Measurements from ENCODE around the gene LONP1. TPM values are rescaled to one million over a fixed set of nuclear protein-coding genes. Genes with fewer than 3 reads are reported as not detected.

Gene LONP1
- total and polyA plus RNA-seq, 2 experiments from 2014 or later = 77.5 to 119 TPM

DNA sequence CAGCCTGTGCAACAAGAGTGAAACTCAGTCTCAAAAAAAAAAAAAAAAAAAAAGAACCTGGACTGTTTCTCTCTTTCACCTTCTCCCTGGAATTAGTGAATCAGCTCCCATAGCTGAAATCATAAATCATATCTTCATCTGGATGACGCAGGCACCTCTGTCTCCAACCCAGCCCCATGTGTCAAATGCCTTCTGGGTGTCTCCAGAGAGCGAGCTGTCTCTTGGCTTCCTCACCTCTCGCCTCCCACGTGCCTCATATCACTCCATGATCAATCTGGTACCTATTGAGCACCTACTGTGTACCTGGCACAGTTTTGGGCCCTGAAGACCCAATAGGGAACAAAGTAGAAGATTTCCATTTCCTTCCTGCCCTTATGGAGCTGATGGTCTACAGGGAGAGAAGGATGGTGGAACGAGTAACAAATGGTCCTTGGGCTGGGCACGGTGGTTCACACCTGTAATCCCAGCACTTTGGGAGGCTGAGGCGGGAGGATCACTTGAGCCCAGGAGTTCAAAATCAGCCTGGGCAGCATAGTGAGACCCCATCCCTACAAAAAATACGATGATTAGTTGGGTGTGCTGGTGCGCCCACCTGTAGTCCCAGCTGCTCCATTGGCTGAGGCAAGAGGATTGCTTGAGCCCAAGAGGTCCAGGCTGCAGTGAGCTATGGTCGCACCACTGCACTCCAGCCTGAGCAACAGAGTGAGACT is 36.6 kb downstream of the LONP1 start:
- peaks cover 15% of the 10 kb centered on the region for H3K79me2 ChIP-seq (ENCODE audit: insufficient read depth)

DNA sequence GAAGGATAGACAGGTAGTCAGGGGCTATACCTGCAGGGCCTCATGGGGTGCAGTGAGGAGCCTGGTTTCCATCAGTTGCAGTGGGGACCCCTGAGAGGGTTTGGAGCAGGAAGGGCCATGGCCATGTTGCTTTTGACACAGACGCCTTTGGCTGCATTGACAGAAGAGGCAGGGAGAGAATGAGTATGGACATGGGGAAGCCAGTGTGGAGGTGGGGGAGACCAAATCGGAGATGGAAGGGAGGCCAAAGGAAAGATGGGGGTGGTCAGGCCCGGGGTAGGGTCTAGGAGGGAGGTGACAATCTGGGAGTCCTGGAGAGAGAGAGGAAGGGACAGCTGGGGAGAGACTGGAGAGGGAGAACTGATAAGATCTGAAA is 37.9 kb downstream of the LONP1 start:
- Histone ChIP-seq H3K4me1 (ENCODE audit: insufficient read depth) (no peaks in the 10 kb centered on the region), H3K27ac (no peak overlapping the region), H3K27me3 (replicated peaks; ENCODE audit: insufficient read depth) (no peaks in the 10 kb centered on the region), H3K9me3 (ENCODE audit: low read depth) (no peaks in the 10 kb centered on the region), H3K9me2 (ENCODE audit: insufficient read depth) (no peaks in the 10 kb centered on the region), H4K20me1 (ENCODE audit: insufficient read depth) (no peaks in the 10 kb centered on the region), H3K36me3 (ENCODE audit: low read depth) (no peaks in the 10 kb centered on the region), H3K9ac (no peak overlapping the region), H2AFZ (no peak overlapping the region), H3K79me2 (ENCODE audit: insufficient read depth) (peaks cover 15% of the 10 kb centered on the region), H3K4me3 (no peak overlapping the region), H3K4me2 (ENCODE audit: unreplicated experiment) (no peak overlapping the region), H3F3A (ENCODE audit: insufficient read depth) (no peaks in the 10 kb centered on the region)
- DNase-seq = no peak
- in situ Hi-C loops (cut with MboI) = no loop called here
- WGBS, 2 experiments (ENCODE audit: low coverage in 1 of 2, low lambda C conversion rate in 2 of 2, missing lambda C conversion rate in 2 of 2) = 76 to 78% methylated on average over 3 of the region's 3 CpGs
- TF ChIP-seq EZH2 (IDR thresholded peaks at IDR 0.05; ENCODE audit: insufficient read depth, poor library complexity, severe bottlenecking) (no peak), EZH2phosphoT487 (IDR thresholded peaks at IDR 0.05; ENCODE audit: insufficient read depth, low read depth) (no peak)

More for the DNA sequence above, 36.6 kb downstream of the LONP1 start:
- Histone ChIP-seq H3F3A (ENCODE audit: insufficient read depth) (no peaks in the 10 kb centered on the region), H3K27me3 (replicated peaks; ENCODE audit: insufficient read depth) (no peaks in the 10 kb centered on the region), H3K9me2 (ENCODE audit: insufficient read depth) (no peaks in the 10 kb centered on the region), H3K4me3 (no peak overlapping the region), H3K9ac (no peak overlapping the region), H3K36me3 (ENCODE audit: low read depth) (no peaks in the 10 kb centered on the region), H4K20me1 (ENCODE audit: insufficient read depth) (no peaks in the 10 kb centered on the region), H3K27ac (no peak overlapping the region), H2AFZ (no peak overlapping the region), H3K4me1 (ENCODE audit: insufficient read depth) (no peaks in the 10 kb centered on the region), H3K4me2 (ENCODE audit: unreplicated experiment) (no peak overlapping the region), H3K9me3 (ENCODE audit: low read depth) (no peaks in the 10 kb centered on the region)
- no peak for DNase-seq
- TF ChIP-seq EZH2phosphoT487 (IDR thresholded peaks at IDR 0.05; ENCODE audit: insufficient read depth, low read depth) (no peak), EZH2 (IDR thresholded peaks at IDR 0.05; ENCODE audit: insufficient read depth, poor library complexity, severe bottlenecking) (no peak)
- in situ Hi-C loops (cut with MboI) = no loop called here
- WGBS, 2 experiments (ENCODE audit: low coverage in 1 of 2, low lambda C conversion rate in 2 of 2, missing lambda C conversion rate in 2 of 2) = 81 to 83% methylated on average over 10 of the region's 10 CpGs

DNA sequence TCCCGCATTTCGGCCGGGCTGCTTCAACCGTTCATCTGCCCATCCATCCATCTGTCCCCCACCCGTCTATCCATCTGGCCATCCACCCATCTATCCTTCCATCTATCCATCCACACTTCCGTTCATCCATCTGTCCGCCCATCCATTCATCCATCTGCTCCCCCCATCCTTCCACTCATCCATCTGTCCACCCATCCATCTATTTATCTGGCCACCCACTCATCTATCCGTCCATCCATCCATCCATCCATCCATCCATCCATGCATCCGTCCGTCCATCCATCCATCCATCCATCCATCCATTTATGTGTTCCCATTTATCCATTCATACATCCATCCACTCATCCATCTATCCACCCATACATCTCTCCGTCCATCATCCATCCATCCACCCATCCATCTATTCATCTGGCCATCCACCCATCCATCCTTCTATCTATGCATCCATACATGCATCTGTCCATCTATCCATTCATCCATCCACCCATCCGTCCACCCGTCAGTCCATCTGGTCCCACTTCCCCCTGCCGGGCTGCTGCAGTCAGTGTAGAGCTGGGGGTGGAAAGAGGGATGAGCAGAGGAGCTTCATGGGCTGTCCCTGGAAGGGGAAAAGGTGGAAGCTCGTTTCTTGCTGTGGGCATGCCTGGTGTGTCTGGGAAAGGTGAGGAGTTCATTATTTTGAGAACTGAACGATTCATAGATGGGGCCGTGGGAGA is 38.4 kb downstream of the LONP1 start:
- peaks cover 15% of the 10 kb centered on the region for H3K79me2 ChIP-seq (ENCODE audit: insufficient read depth)
- H3K9me3 ChIP-seq (ENCODE audit: low read depth) = no peaks in the 10 kb centered on the region
- 59 to 62% methylated on average over 14 to 17 of the region's 17 CpGs for WGBS, 2 experiments (ENCODE audit: low coverage in 1 of 2, low lambda C conversion rate in 2 of 2, missing lambda C conversion rate in 2 of 2)
- H3K4me3 ChIP-seq = peak overlapping the region; percentile 92
- no peak overlapping the region for H3K27ac ChIP-seq
- no peaks in the 10 kb centered on the region for H4K20me1 ChIP-seq (ENCODE audit: insufficient read depth)
- no peaks in the 10 kb centered on the region for H3K36me3 ChIP-seq (ENCODE audit: low read depth)
- DNase-seq = no peak
- peak overlapping the region; percentile 73 for H3K4me2 ChIP-seq (ENCODE audit: unreplicated experiment)
- H3F3A ChIP-seq (ENCODE audit: insufficient read depth) = no peaks in the 10 kb centered on the region
- in situ Hi-C loops (cut with MboI) = no loop called here
- H3K9me2 ChIP-seq (ENCODE audit: insufficient read depth) = no peaks in the 10 kb centered on the region
- no peak for TF ChIP-seq EZH2 (IDR thresholded peaks at IDR 0.05; ENCODE audit: insufficient read depth, poor library complexity, severe bottlenecking)
- TF ChIP-seq EZH2phosphoT487 (IDR thresholded peaks at IDR 0.05; ENCODE audit: insufficient read depth, low read depth) = no peak
- H3K9ac ChIP-seq = peak overlapping the region; percentile 90
- no peaks in the 10 kb centered on the region for H3K27me3 ChIP-seq (replicated peaks; ENCODE audit: insufficient read depth)
- H3K4me1 ChIP-seq (ENCODE audit: insufficient read depth) = no peaks in the 10 kb centered on the region
- peak overlapping the region; percentile 71 for H2AFZ ChIP-seq

DNA sequence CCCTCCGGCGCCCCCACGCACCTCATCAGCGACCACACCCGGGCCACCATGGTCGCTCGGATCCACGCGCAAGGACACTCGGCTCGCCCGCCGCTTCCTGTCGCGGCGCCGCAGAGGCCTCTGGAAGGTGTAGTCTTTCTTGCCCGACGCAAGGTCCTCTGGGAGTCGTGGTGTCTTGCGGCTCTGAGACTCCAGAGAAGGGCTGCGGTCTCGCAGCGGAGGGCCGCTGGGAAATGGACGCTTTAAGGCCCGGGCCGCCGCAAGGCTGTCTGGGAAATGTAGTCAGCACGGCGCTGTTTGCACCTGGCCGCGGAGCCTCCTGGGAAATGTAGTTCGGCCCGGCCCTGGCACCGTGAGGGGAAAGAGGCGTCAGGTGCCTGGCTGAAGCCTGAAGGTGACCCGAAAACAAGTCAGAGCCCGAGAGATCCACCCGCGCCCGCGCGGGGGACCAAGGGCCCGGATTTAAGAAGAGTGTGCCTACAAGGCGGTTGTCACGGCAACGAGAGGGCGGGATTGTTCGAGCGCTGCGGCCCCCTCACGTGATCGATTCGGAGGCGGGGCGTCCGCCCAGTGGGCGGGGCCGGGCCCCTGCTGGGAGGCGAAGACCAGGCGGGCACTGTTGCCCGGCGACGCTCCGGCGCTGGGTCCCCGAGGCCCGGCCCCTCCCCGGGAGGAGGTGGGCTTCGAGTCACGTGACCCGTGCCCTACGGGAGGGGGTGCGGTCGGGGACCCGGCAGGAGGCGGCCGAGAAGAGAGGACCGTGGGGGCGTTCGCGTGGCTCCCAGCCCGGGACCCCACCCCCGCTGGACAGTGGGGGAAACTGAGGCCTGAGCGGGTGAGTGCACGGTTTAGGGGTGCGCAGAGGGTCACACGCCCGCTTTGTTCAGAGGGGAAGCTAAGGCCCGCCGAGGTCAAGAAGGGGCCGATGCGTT is 39.2 kb downstream of the LONP1 start, which contains the start of the genes HSD11B1L and MICOS13:
TSS of gene HSD11B1L (plus strand) at position 591 of the 932 bp plus-strand sequence. CDS start 3,806 bp downstream, outside the sequence.
TSS of gene MICOS13 (minus strand) at position 80 of the 932 bp plus-strand sequence. CDS start at position 50, 30 bp downstream.
- TF ChIP-seq EZH2phosphoT487 (IDR thresholded peaks at IDR 0.05; ENCODE audit: insufficient read depth, low read depth) = no peak
- TF ChIP-seq EZH2 (IDR thresholded peaks at IDR 0.05; ENCODE audit: insufficient read depth, poor library complexity, severe bottlenecking) = no peak
- Histone ChIP-seq H3K9me2 (ENCODE audit: insufficient read depth) (no peaks in the 10 kb centered on the region), H3K27ac (peak within 1 kb of the TSS; percentile 53), H3F3A (ENCODE audit: insufficient read depth) (no peaks in the 10 kb centered on the region), H3K4me3 (peak within 1 kb of the TSS; percentile 92), H3K4me2 (ENCODE audit: unreplicated experiment) (peak within 1 kb of the TSS; percentile 85), H3K36me3 (ENCODE audit: low read depth) (no peaks in the 10 kb centered on the region), H3K4me1 (ENCODE audit: insufficient read depth) (no peaks in the 10 kb centered on the region), H2AFZ (peak within 1 kb of the TSS; percentile 78), H3K9ac (peak within 1 kb of the TSS; percentile 90), H3K9me3 (ENCODE audit: low read depth) (no peaks in the 10 kb centered on the region), H3K79me2 (ENCODE audit: insufficient read depth) (peaks cover 15% of the 10 kb centered on the region), H4K20me1 (ENCODE audit: insufficient read depth) (no peaks in the 10 kb centered on the region), H3K27me3 (replicated peaks; ENCODE audit: insufficient read depth) (no peaks in the 10 kb centered on the region)
- WGBS, 2 experiments (ENCODE audit: low coverage in 1 of 2, low lambda C conversion rate in 2 of 2, missing lambda C conversion rate in 2 of 2) = 0 to 2% methylated on average over 70 to 71 of the region's 94 CpGs
- peak; percentile 100 for DNase-seq
- in situ Hi-C loops (cut with MboI) = no loop called here

Data from GM23248 (cell line).